GM12891 (cell line): ENCODE data around the gene FAM163B.

ENCODE experiments used
- POLR2A ChIP-seq: IDR thresholded peaks from 2 replicates; pipeline ENCODE4 v1.6.1; 2011; ENCODE audit warnings: low read depth, low read length, control low read depth
- POLR2AphosphoS5 ChIP-seq: IDR thresholded peaks from 2 replicates; pipeline ENCODE4 v1.6.1; 2011; ENCODE audit warnings: low read depth, low read length, control low read depth

DNA sequence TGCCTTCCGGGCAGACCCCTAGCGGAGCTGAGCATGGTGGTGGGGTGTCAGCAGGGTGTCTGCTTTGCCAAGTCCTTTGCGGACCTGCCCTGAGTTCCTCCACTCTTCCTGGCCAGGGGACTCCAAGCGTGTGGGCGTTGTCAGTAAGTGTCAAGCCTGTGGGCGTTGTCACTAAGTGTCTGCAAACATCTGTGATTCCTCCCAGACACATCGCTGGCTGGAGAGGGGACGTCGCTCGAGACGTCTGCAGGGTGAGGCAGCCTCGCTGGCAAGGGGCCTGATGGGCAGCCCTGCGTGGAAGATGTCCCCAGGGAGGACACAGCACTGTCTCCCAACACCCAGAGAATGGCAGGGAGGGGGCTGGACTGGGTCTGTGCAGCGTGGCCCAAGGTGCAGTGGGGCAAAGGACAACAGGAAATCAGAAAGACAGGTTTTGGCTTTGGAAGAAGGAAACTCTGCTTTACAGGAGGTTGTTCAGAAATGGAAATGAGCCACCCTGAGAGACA, 45.8 kb downstream of the FAM163B start:
- no peak for TF ChIP-seq POLR2AphosphoS5
- no peak for TF ChIP-seq POLR2A
